SU-DHL-6 (cell line): ENCODE data around the gene MPPE1.

Source experiments
- H2AFZ ChIP-seq: fragments of 200-600 bp; sonication (generic); 2 replicates; pipeline ENCODE4 v1.6.1; 2014; ENCODE audit warnings: low read depth, mild to moderate bottlenecking, moderate library complexity, mixed read lengths, antibody characterized with exemption, low read length; ENCODE audit not compliant: severe bottlenecking
- H3F3A ChIP-seq: fragments of 200-600 bp; shearing (Covaris generic); 2 replicates; pipeline ENCODE4 v1.6.0; 2016; ENCODE audit warnings: antibody characterized with exemption, mild to moderate bottlenecking; ENCODE audit not compliant: insufficient read depth
- H3K27ac ChIP-seq: fragments of 200-600 bp; sonication (generic); 2 replicates; pipeline ENCODE4 v1.5.1; 2016; ENCODE audit warnings: low read depth, mild to moderate bottlenecking, low read length, moderate library complexity, mixed read lengths
- H3K27me3 ChIP-seq: fragments of 200-600 bp; sonication (generic), shearing (Covaris generic); 2 replicates; pipeline ENCODE4 v1.6.0; 2014; ENCODE audit warnings: mild to moderate bottlenecking, low read length
- H3K36me3 ChIP-seq: fragments of 200-600 bp; sonication (generic); 2 replicates; pipeline ENCODE4 v1.6.1; 2014; ENCODE audit warnings: mild to moderate bottlenecking, low read length, mixed read lengths
- H3K4me2 ChIP-seq: fragments of 300-600, 200-600 bp; shearing (Covaris generic), sonication (generic); 2 replicates; pipeline ENCODE4 v1.6.0; 2014; ENCODE audit warnings: low read length, low read depth, mild to moderate bottlenecking; ENCODE audit not compliant: poor library complexity, severe bottlenecking
- H3K4me3 ChIP-seq: fragments of 200-600 bp; sonication (generic); 2 replicates; pipeline ENCODE4 v1.5.1; 2014; ENCODE audit warnings: antibody characterized with exemption, low read length, mild to moderate bottlenecking, mixed read lengths; ENCODE audit not compliant: insufficient read depth, poor library complexity, severe bottlenecking
- H3K79me2 ChIP-seq: fragments of 200-600 bp; sonication (generic); 2 replicates; pipeline ENCODE4 v1.6.1; 2014; ENCODE audit warnings: mild to moderate bottlenecking, low read length, moderate library complexity; ENCODE audit not compliant: insufficient read depth
- H3K9ac ChIP-seq: fragments of 200-600 bp; sonication (generic); 2 replicates; pipeline ENCODE4 v1.7.0; 2014; ENCODE audit warnings: mild to moderate bottlenecking, low read length
- H3K9me2 ChIP-seq: fragments of 200-600 bp; sonication (generic); replicated peaks from 2 replicates; pipeline ENCODE4 v1.6.1; 2014; ENCODE audit warnings: low read length; ENCODE audit not compliant: insufficient read depth
- H3K9me3 ChIP-seq: fragments of 200-600 bp; sonication (generic); 2 replicates; pipeline ENCODE4 v1.6.1; 2014; ENCODE audit warnings: low read length, mixed read lengths; ENCODE audit not compliant: insufficient read depth
- H4K20me1 ChIP-seq: fragments of 200-600 bp; sonication (generic); 2 replicates; pipeline ENCODE4 v1.6.1; 2014; ENCODE audit warnings: low read depth, mild to moderate bottlenecking, antibody characterized with exemption, low read length, moderate library complexity, mixed read lengths
- CTCF ChIP-seq: fragments of 200-600 bp; sonication (generic); IDR thresholded peaks from one replicate; pipeline ENCODE4 v1.5.1; 2017; ENCODE audit warnings: antibody characterized with exemption, mild to moderate bottlenecking, low read length, moderate library complexity; ENCODE audit not compliant: insufficient read depth, poor library complexity, severe bottlenecking
- EZH2phosphoT487 ChIP-seq: fragments of 200-600 bp; sonication (generic), shearing (Covaris generic); conservative IDR thresholded peaks from 2 replicates; pipeline ENCODE4 v1.6.1; 2018; ENCODE audit warnings: mild to moderate bottlenecking, antibody characterized with exemption, low read length, moderate library complexity, mixed read lengths

The MPPE1 gene

GRCh38 chr18:11950824-11951223 is 42.7 kb upstream of the MPPE1 start:
- no peak for TF ChIP-seq CTCF
- TF ChIP-seq EZH2phosphoT487 = no peak
- Histone ChIP-seq H2AFZ (no peak overlapping the region), H3K4me2 (no peak overlapping the region)

GRCh38 chr18:11948852-11949523 is 40.9 kb upstream of the MPPE1 start:
- TF ChIP-seq EZH2phosphoT487 (no peak), CTCF (no peak)
- H3K27me3 ChIP-seq = no peaks in the 10 kb centered on the region
- H3K4me2 ChIP-seq = no peak overlapping the region
- no peak overlapping the region for H3K4me3 ChIP-seq
- no peaks in the 10 kb centered on the region for H3F3A ChIP-seq
- no peaks in the 10 kb centered on the region for H3K79me2 ChIP-seq
- no peak overlapping the region for H2AFZ ChIP-seq
- H3K9me3 ChIP-seq = no peaks in the 10 kb centered on the region
- no peaks in the 10 kb centered on the region for H3K36me3 ChIP-seq
- H3K27ac ChIP-seq = no peak overlapping the region
- no peaks in the 10 kb centered on the region for H4K20me1 ChIP-seq
- H3K9ac ChIP-seq = no peak overlapping the region
- no peaks in the 10 kb centered on the region for H3K9me2 ChIP-seq

More at GRCh38 chr18:11950824-11951223, 42.7 kb upstream of the MPPE1 start:
- H3K9me3 ChIP-seq = no peaks in the 10 kb centered on the region
- no peak overlapping the region for H3K4me3 ChIP-seq
- H3F3A ChIP-seq = no peaks in the 10 kb centered on the region
- no peaks in the 10 kb centered on the region for H3K79me2 ChIP-seq
- H3K36me3 ChIP-seq = no peaks in the 10 kb centered on the region
- H3K27me3 ChIP-seq = no peaks in the 10 kb centered on the region
- H3K9ac ChIP-seq = no peak overlapping the region
- H3K27ac ChIP-seq = no peak overlapping the region
- no peaks in the 10 kb centered on the region for H3K9me2 ChIP-seq
- H4K20me1 ChIP-seq = no peaks in the 10 kb centered on the region

- H3K36me3 ChIP-seq = no peaks in the 10 kb centered on the region
- no peaks in the 10 kb centered on the region for H3K27me3 ChIP-seq
- H4K20me1 ChIP-seq = no peaks in the 10 kb centered on the region
- H3F3A ChIP-seq = no peaks in the 10 kb centered on the region
- no peaks in the 10 kb centered on the region for H3K9me3 ChIP-seq
- no peak overlapping the region for H3K27ac ChIP-seq
- no peaks in the 10 kb centered on the region for H3K9me2 ChIP-seq
- TF ChIP-seq CTCF (no peak), EZH2phosphoT487 (no peak)
- no peak overlapping the region for H3K9ac ChIP-seq
- H2AFZ ChIP-seq = peak overlapping the region; percentile 54
- no peak overlapping the region for H3K4me3 ChIP-seq
- peak overlapping the region; percentile 13 for H3K4me2 ChIP-seq
- no peaks in the 10 kb centered on the region for H3K79me2 ChIP-seq
These were observed 39.4 kb upstream of the MPPE1 start for GRCh38 chr18:11947214-11948191.
